Trophoblast cell (in vitro differentiated cells and primary cell): ENCODE data around the gene AMBRA1.

Experiments
- DNase-seq, 2 donors: peaks; one replicate each; pipeline ENCODE4 v3.0.0-alpha.2; 2016
- H2AFZ ChIP-seq: 2 replicates; pipeline ENCODE4 v1.6.1; 2013; ENCODE audit warnings: low read length, moderate library complexity, mild to moderate bottlenecking; ENCODE audit not compliant: insufficient read depth, poor library complexity
- H2AK5ac ChIP-seq: 2 replicates; pipeline ENCODE4 v1.6.1; 2013; ENCODE audit warnings: mild to moderate bottlenecking, low read length
- H2BK120ac ChIP-seq: 2 replicates; pipeline ENCODE4 v1.6.1; 2013; ENCODE audit warnings: low read length, mild to moderate bottlenecking, moderate library complexity; ENCODE audit not compliant: insufficient read depth, poor library complexity
- H2BK12ac ChIP-seq: 2 replicates; pipeline ENCODE4 v1.6.1; 2013; ENCODE audit warnings: mild to moderate bottlenecking, low read length, moderate library complexity
- H2BK5ac ChIP-seq: 2 replicates; pipeline ENCODE4 v1.6.1; 2013; ENCODE audit warnings: low read length, low read depth, moderate library complexity, mild to moderate bottlenecking; ENCODE audit not compliant: poor library complexity
- H3K14ac ChIP-seq: 2 replicates; pipeline ENCODE4 v1.6.1; 2013; ENCODE audit warnings: mild to moderate bottlenecking, low read length
- H3K18ac ChIP-seq: 2 replicates; pipeline ENCODE4 v1.6.1; 2013; ENCODE audit warnings: mild to moderate bottlenecking, low read length
- H3K23ac ChIP-seq: 2 replicates; pipeline ENCODE4 v1.6.1; 2013; ENCODE audit warnings: low read length
- H3K27ac ChIP-seq: 2 replicates; pipeline ENCODE4 v1.5.1; 2013; ENCODE audit warnings: low read depth, mild to moderate bottlenecking, inconsistent platforms, low read length, moderate library complexity
- H3K27me3 ChIP-seq: 2 replicates; pipeline ENCODE4 v1.6.1; 2013; ENCODE audit warnings: inconsistent platforms, mild to moderate bottlenecking, low read length, moderate library complexity; ENCODE audit not compliant: insufficient read depth
- H3K36me3 ChIP-seq, 2 experiments: 1 replicate in 1 of 2; 2 replicates in 1 of 2; pipeline ENCODE4 v1.6.1; 2013; ENCODE audit warnings: low read length in 2 of 2, mild to moderate bottlenecking in 2 of 2, moderate library complexity in 1 of 2; ENCODE audit not compliant: insufficient read depth in 2 of 2, control insufficient read depth in 1 of 2
- H3K4ac ChIP-seq: 2 replicates; pipeline ENCODE4 v1.6.1; 2013; ENCODE audit warnings: low read depth, mild to moderate bottlenecking, low read length, moderate library complexity
- H3K4me1 ChIP-seq, 2 experiments: 1 replicate in 1 of 2; 2 replicates in 1 of 2; pipeline ENCODE4 v1.6.1; 2013; ENCODE audit warnings: low read length in 2 of 2, mild to moderate bottlenecking in 2 of 2, moderate library complexity in 1 of 2; ENCODE audit not compliant: insufficient read depth in 2 of 2, control insufficient read depth in 1 of 2
- H3K4me2 ChIP-seq: 2 replicates; pipeline ENCODE4 v1.6.1; 2013; ENCODE audit warnings: inconsistent platforms, mild to moderate bottlenecking, low read length, moderate library complexity
- H3K4me3 ChIP-seq: 2 replicates; pipeline ENCODE4 v1.5.1; 2013; ENCODE audit warnings: mild to moderate bottlenecking, low read depth, low read length, inconsistent platforms
- H3K79me1 ChIP-seq: one replicate; pipeline ENCODE4 v1.6.1; 2013; ENCODE audit warnings: low read length
- H3K79me2 ChIP-seq: 2 replicates; pipeline ENCODE4 v1.6.1; 2013; ENCODE audit warnings: low read length, mild to moderate bottlenecking; ENCODE audit not compliant: control insufficient read depth, insufficient read depth, poor library complexity
- H3K9ac ChIP-seq: 2 replicates; pipeline ENCODE4 v1.6.1; 2013; ENCODE audit warnings: mild to moderate bottlenecking, low read length
- H3K9me3 ChIP-seq: 2 replicates; pipeline ENCODE4 v1.6.1; 2013; ENCODE audit warnings: low read depth, mild to moderate bottlenecking, control low read depth, inconsistent platforms, low read length; ENCODE audit not compliant: insufficient read depth
- H4K12ac ChIP-seq: 2 replicates; pipeline ENCODE4 v1.6.1; 2013; ENCODE audit warnings: low read depth, mild to moderate bottlenecking, low read length, moderate library complexity
- H4K8ac ChIP-seq: 2 replicates; pipeline ENCODE4 v1.6.1; 2013; ENCODE audit warnings: low read depth, mild to moderate bottlenecking, low read length, moderate library complexity
- H4K91ac ChIP-seq: one replicate; pipeline ENCODE4 v1.6.1; 2013; ENCODE audit warnings: low read depth, mild to moderate bottlenecking, low read length, moderate library complexity
- WGBS: extraction: QIAGEN DNeasy Blood & Tissue Kit; methylation state at CpG from one replicate; pipeline ENCODE4 v1.1.7; 2013; ENCODE audit warnings: missing lambda C conversion rate; ENCODE audit not compliant: insufficient read length, insufficient coverage; ENCODE audit errors: extremely low coverage; 5-methylcytosine and 5-hydroxymethylcytosine counted together

Gene AMBRA1

DNA sequence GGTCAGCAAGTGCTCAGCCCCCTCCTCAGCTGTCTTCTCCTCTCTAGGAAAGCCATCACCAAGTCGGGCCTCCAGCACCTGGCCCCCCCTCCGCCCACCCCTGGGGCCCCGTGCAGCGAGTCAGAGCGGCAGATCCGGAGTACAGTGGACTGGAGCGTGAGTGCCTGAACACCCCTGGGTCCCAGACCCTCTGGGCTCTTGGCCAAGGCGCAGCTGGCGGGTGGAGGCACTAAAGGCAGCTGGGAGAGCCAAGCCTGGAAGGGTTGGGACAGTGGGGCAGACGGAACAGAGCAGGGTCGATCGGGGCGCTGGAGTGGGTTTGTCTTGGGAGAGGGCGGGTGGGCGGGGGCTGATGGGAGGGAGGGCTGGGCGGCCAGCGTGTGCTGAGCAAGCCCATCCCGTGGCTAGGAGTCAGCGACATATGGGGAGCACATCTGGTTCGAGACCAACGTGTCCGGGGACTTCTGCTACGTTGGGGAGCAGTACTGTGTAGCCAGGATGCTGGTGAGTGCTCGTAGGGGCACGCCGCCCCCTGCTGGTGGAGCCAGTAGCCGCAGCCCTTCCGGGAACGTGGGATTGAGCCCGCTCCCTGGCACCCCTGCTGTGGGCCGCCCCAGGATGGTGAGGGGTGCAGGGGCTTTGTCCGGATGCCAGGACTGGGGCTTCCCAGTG is 226.4 kb downstream of the AMBRA1 start:
- Histone ChIP-seq H3K4me2 (no peak overlapping the region), H3K79me2 (peaks cover 2% of the 10 kb centered on the region), H3K9ac (no peak overlapping the region), H4K8ac (no peak overlapping the region), H3K9me3 (no peaks in the 10 kb centered on the region), H3K4me1 (peaks cover 4 to 15% of the 10 kb centered on the region in 2 experiments), H4K91ac (no peak overlapping the region), H2AFZ (no peak overlapping the region), H2BK120ac (no peak overlapping the region), H3K36me3 (peaks cover 42 to 44% of the 10 kb centered on the region in 2 experiments), H3K18ac (no peak overlapping the region), H3K27me3 (no peaks in the 10 kb centered on the region), H3K27ac (no peak overlapping the region), H3K23ac (no peak overlapping the region), H3K79me1 (no peaks in the 10 kb centered on the region), H3K14ac (no peak overlapping the region), H3K4ac (no peak overlapping the region), H2BK12ac (no peak overlapping the region), H4K12ac (no peak overlapping the region), H2BK5ac (no peak overlapping the region), H2AK5ac (no peak overlapping the region), H3K4me3 (no peak overlapping the region)
- DNase-seq, result no peak
- WGBS, result no CpG with 5 or more reads among the region's 32 CpGs

DNA sequence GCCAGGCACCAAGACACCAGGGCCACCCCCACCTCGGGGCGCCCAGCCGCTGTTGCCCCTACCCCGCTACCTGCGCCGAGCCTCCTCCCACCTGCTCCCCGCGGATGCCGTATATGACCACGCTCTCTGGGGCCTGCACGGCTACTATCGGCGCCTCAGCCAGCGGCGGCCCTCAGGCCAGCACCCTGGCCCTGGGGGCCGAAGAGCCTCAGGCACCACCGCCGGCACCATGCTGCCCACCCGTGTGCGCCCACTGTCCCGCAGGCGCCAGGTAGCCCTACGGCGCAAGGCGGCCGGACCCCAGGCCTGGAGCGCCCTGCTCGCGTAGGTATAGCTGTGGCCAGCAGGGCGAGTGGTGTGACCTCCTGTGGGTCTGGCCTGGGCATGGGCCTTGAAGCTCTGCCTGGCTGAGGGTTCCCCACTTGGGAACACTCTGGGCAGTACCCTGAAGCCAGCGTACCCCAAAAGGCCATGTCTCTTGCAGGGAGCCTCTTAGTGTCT is 227.1 kb downstream of the AMBRA1 start:
- peaks cover 35 to 41% of the 10 kb centered on the region in 2 experiments for H3K36me3 ChIP-seq
- H3K79me2 ChIP-seq, result peaks cover 2% of the 10 kb centered on the region
- H3K23ac ChIP-seq, result no peak overlapping the region
- H3K79me1 ChIP-seq, result no peaks in the 10 kb centered on the region
- DNase-seq, result no peak
- no peak overlapping the region for H3K9ac ChIP-seq
- no peak overlapping the region for H2BK120ac ChIP-seq
- no peak overlapping the region for H3K18ac ChIP-seq
- no peak overlapping the region for H2AK5ac ChIP-seq
- no peak overlapping the region for H2AFZ ChIP-seq
- no peak overlapping the region for H3K4me2 ChIP-seq
- no peak overlapping the region for H2BK12ac ChIP-seq
- no peak overlapping the region for H3K4me3 ChIP-seq
- no CpG with 5 or more reads among the region's 31 CpGs for WGBS
- H3K27ac ChIP-seq, result no peak overlapping the region
- no peak overlapping the region for H4K91ac ChIP-seq
- no peak overlapping the region for H3K4ac ChIP-seq
- no peak overlapping the region for H2BK5ac ChIP-seq
- H4K8ac ChIP-seq, result no peak overlapping the region
- H3K4me1 ChIP-seq, result peaks cover 7 to 15% of the 10 kb centered on the region in 2 experiments
- H3K27me3 ChIP-seq, result no peaks in the 10 kb centered on the region
- no peaks in the 10 kb centered on the region for H3K9me3 ChIP-seq
- no peak overlapping the region for H4K12ac ChIP-seq
- no peak overlapping the region for H3K14ac ChIP-seq

DNA sequence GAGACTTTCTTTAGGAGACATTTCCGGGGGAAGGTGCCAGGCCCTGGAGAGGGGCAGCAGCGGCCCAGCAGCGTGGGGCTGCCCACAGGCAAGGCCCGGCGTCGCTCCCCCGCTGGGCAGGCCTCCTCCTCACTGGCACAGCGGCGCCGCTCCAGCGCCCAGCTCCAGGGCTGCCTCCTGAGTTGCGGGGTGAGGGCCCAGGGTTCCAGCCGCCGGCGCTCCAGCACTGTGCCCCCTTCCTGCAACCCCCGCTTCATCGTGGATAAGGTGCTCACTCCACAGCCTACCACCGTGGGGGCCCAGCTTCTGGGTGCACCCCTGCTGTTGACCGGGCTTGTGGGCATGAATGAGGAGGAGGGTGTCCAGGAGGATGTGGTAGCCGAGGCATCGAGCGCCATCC is 227.6 kb downstream of the AMBRA1 start:
- H3K79me2 ChIP-seq, result peaks cover 2% of the 10 kb centered on the region
- H2BK5ac ChIP-seq, result no peak overlapping the region
- H2AFZ ChIP-seq, result no peak overlapping the region
- H2BK12ac ChIP-seq, result no peak overlapping the region
- no peak overlapping the region for H3K4me2 ChIP-seq
- peaks cover 31 to 37% of the 10 kb centered on the region in 2 experiments for H3K36me3 ChIP-seq
- no peak overlapping the region for H3K14ac ChIP-seq
- H3K9me3 ChIP-seq, result no peaks in the 10 kb centered on the region
- WGBS, result no CpG with 5 or more reads among the region's 22 CpGs
- peaks cover 7 to 15% of the 10 kb centered on the region in 2 experiments for H3K4me1 ChIP-seq
- no peak overlapping the region for H2AK5ac ChIP-seq
- no peak overlapping the region for H4K91ac ChIP-seq
- DNase-seq, result no peak
- no peaks in the 10 kb centered on the region for H3K27me3 ChIP-seq
- no peak overlapping the region for H3K23ac ChIP-seq
- H2BK120ac ChIP-seq, result no peak overlapping the region
- no peak overlapping the region for H4K8ac ChIP-seq
- no peak overlapping the region for H3K18ac ChIP-seq
- H3K4ac ChIP-seq, result no peak overlapping the region
- H3K9ac ChIP-seq, result no peak overlapping the region
- H3K4me3 ChIP-seq, result no peak overlapping the region
- H4K12ac ChIP-seq, result no peak overlapping the region
- H3K27ac ChIP-seq, result no peak overlapping the region
- H3K79me1 ChIP-seq, result no peaks in the 10 kb centered on the region

- peaks cover 7 to 18% of the 10 kb centered on the region in 2 experiments for H3K4me1 ChIP-seq
- H4K91ac ChIP-seq, result no peak overlapping the region
- no peaks in the 10 kb centered on the region for H3K9me3 ChIP-seq
- H4K12ac ChIP-seq, result no peak overlapping the region
- peaks cover 21 to 27% of the 10 kb centered on the region in 2 experiments for H3K36me3 ChIP-seq
- H3K4ac ChIP-seq, result no peak overlapping the region
- no peaks in the 10 kb centered on the region for H3K79me1 ChIP-seq
- H3K4me2 ChIP-seq, result no peak overlapping the region
- H3K9ac ChIP-seq, result no peak overlapping the region
- no peak overlapping the region for H2BK12ac ChIP-seq
- WGBS, result no CpG with 5 or more reads among the region's 3 CpGs
- no peak overlapping the region for H2BK5ac ChIP-seq
- H3K79me2 ChIP-seq, result peaks cover 2% of the 10 kb centered on the region
- H3K4me3 ChIP-seq, result no peak overlapping the region
- no peak overlapping the region for H3K23ac ChIP-seq
- DNase-seq, result no peak
- H2AK5ac ChIP-seq, result no peak overlapping the region
- H4K8ac ChIP-seq, result no peak overlapping the region
- H2AFZ ChIP-seq, result no peak overlapping the region
- no peak overlapping the region for H3K14ac ChIP-seq
- H3K27ac ChIP-seq, result no peak overlapping the region
- no peaks in the 10 kb centered on the region for H3K27me3 ChIP-seq
- H2BK120ac ChIP-seq, result no peak overlapping the region
- H3K18ac ChIP-seq, result no peak overlapping the region
Measured at GRCh38 chr11:46364791-46365190, 229.0 kb downstream of the AMBRA1 start.
